Kidney glomerular epithelial cell (primary cell): ENCODE measurements around the gene TMEM95.
"Not testable (repeated sequence)": the region's sequence is repeated elsewhere in the genome, so short reads cannot be mapped to it uniquely, and the experiment has no call there.

Experiments used
- DNase-seq: peaks from one replicate; lab custom pipeline; 2025; lab: John Stamatoyannopoulos, UW

The TMEM95 gene

DNA sequence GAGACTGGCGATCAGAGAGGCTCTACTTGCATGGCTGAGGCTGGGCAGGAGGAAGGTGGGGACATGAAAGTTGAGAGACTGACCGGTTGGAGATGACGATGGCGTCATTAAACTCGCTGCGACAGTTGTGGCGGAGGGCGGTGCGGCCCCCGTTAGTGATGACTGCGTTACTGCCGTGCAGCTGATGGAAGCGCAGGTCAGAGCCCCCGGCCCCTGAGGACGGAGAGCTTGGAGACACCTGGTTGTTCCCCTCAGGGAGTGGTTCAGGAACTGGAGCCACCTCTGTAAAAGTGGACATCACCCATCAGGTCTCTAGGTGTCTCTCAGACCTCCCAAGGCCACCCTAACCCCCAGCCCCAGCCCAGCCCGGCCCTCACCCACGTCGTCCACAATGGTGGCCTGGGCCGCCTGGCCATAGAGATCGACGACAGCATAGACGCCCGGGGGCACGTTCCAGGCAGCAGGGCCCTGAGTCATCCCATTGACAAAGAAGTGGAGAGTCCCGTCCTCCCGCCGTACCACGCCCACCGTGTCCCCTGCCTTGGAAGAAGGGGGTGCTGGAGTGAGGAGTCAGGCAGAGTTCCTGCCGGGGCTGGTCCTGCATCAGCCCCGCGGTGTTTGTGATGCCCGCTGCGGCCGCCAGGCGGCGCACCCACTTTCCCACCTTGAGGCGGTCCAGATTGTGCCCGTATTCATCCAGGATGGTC, 31.1 kb upstream of the TMEM95 start:
- peak; percentile 36 for DNase-seq

DNA sequence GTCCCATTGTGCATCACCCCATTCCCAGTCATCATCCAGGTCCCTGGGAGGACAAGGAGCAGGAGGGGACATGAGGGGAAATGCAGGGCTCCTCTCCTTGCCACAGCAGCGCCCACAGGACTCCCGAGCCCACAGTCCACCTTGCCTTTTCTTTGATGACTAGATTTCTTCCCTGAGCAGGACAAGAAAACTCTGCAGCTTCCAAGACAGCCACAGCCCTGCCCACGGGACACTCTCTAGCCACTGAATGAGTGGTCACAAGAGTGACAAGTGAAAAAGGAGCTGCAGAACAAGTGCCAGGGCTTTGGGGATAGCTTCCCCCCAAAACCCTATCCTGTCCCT, 30.5 kb upstream of the TMEM95 start:
- DNase-seq = no peak

DNA sequence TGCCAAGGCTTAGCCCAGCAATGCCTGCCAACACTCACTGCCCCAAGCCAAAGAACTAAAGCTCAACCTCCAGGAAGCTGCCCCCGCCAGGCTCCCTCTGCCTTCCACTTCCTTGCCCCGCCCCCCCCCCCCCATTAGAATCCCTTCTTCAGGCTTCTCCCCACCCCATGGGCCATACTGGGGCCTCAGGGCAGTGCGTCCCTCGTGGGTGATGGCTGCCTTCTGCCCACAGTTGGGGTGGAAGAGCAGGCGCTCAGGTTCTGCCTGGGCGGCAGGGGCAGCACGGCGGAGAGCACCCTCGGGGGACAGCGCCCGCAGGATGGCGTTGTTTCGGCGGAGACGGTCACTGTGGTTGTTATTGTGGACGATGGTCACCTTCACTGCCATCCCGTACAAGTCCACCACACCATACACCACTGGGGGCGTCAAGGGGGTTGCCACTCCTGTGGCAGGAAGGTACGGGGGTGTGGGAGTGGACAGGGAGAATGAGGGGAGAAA, 29.9 kb upstream of the TMEM95 start:
- DNase-seq = no peak

DNA sequence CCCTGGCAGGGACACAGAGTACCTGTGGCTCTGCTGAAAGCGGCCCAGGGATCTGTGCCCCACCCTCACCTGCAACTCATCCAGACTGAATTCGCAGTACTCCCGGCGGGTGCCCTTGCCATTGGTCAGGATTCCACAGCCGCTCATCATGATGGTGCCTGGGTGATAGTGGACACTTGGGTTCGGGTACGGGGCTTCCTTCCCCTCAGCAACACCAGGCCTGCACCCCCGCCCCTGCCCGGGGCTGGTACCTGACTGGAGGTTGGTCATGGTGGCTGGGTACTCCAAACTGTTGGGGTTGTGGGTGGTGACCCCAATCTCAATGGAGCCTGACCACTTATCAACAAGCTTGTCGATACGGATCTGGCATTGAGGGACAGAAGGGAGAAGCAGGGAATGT, 28.8 kb upstream of the TMEM95 start:
- no peak for DNase-seq

DNA sequence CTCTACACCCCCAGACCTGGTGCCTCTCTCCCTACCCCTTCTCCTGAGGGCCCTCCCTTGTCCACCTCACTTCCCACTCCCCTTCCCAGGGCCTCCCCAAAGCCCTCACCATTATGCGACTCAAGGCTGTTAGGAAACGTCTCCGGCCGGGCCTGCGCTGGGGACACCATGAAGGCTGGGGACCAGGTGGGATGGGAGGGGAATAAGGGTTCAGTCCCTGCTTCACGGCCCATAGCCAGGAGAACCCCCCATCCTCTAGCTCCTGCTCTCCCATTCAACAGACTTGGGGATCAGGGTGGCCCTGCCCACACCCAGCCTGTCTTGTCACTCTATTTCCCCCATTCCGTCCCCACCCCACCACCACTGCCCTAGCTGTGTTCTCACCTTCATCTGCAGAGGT, 27.9 kb upstream of the TMEM95 start:
- no peak for DNase-seq

DNA sequence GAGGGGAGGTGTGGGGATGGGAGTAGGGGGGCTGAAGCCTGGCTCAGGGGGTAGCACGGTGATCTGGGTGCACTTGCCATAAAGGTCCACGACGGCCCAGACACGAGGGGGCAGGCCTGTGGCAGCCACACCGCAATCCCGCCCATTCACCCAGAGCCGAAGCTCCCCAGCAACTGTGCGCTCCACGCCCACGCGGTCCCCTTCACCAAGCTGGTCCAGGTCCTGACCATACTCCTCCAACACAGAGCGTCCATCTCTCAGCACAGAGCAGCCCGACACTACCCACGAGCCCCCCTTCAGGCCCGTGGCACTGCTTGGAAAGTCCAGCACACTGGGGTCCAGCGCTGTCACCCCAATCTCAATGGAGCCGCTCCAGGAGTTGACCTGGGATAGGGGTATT, 27.5 kb upstream of the TMEM95 start:
- no peak for DNase-seq

DNA sequence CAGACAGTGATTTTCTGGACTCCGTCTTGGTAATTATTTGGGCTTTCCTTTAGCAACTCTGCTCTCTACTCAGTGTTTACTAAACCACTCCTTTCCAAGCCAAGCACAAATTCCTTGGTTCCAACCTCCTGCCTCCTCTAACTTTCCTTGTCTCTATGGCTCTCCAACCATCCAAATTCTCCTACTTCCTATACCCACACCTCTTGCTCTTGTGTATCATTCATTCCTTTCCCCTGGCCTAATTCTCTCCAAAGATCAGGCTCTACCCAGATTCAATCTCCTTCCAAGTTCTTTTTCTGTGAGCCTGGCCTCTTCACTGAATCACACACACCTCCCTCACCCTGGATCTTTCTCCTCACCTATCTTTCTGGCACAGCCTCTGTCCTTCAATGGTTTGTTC, 26.9 kb upstream of the TMEM95 start:
- DNase-seq = no peak

DNA sequence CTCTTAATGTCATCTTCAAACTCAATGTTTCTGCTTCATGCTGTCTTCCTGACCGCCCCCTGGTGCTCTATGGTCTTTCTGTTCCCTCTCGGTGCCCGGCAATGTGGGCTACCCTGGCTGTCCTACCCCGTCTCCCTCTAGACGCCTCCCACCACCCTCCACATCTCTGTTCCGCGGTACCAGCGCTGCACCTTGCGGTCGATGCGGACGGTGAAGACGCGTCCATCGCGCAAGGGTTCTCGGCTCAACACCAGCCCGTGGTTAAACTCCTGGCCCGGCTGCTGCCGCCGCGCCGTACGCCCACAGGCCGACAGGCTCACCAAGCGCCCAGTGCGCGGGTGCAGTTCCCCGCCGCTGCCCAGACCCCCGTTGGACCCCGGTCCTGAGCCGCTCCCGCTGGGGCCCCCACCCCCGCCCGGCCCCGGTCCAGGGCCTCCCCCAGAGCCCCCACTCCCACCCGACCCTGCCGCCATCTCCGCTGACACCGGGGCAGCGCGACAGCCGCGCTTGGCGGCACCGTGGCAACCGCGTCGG, 26.0 kb upstream of the TMEM95 start, which contains the start of gene NEURL4:
Gene NEURL4 (minus strand): TSS at position 496 of the 534 bp plus-strand sequence. CDS start 23 bp downstream, at position 473.
- DNase-seq = no peak

DNA sequence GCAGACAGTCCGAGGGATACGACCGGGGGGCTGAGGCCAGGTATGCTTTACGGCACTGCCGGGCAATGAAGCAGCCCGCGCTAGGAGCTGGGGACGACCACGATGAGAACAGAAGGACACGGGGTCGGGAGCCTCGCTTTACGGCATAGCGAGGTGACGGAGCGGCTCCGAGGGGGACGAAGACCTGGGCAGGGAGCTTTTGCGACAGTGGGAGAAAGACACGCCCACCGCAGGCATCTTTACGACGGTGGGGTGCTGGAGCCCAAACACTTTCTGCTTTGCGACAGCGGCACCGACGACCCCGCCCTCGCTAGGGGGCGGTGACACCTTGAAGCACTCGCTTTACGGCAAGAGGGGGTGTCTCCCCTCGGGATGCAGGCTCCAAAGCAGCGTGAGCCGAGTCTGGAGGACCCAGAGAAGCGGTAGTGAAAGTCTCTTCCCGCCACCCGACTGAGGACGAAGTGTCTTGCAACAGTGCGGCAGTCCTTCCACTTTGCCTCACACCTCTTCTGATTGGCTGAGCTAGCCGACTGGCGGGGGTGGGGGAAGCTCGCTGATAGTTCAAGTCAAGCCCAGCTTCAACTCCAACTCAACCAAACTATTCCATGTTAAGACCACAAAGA, 25.5 kb upstream of the TMEM95 start:
- peak; percentile 94 for DNase-seq

DNA sequence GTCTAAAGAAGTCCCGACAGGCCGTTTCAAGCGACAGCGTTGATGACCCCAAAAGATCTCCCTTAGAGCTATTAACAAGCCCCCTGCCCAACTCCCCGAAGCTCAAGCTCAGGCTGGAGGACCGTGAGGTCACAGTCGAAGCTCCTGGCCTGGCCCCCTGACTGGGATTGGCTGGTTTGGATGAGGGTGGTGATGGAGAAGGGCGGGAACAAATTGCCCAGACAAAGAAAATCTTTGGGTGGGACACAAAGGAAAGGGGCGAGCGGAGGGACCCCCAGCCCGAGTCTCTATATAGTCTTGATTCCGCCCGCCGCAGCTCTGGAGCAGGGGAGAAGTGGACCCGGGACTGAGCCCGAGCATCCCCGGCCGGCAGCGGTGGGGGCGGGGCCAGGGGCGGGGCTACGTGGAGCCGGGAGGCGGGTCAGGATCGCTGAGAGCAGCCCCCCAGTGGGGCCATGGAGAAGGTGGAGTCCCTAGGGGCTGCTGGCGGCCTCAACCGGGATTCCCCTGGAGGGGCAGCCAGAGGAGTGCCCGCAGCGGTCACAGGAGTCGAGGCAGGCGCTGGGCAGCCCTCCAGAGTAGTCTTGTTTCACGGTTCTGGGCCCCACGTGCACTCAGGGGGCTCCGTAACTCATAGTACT, 24.8 kb upstream of the TMEM95 start:
- peak; percentile 66 for DNase-seq

DNA sequence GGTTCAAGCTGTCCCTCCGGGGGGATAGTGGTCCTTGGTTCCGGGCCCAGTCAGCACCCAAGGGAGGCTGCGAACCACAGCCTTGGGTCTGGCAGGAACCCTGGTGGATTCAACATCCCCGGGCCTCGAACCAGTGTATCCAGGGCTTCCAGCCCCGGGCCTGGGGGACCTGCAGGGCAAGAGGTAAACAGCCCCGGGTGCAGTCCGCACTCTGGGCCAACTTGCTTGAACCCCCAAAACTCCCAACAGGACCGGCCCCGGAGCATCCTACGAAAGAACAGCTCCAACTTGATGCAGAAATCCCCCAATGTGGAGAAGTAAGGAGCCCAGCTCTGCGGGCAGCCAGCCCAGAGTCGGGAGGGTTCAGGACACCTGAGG, 24.3 kb upstream of the TMEM95 start:
- DNase-seq = no peak

DNA sequence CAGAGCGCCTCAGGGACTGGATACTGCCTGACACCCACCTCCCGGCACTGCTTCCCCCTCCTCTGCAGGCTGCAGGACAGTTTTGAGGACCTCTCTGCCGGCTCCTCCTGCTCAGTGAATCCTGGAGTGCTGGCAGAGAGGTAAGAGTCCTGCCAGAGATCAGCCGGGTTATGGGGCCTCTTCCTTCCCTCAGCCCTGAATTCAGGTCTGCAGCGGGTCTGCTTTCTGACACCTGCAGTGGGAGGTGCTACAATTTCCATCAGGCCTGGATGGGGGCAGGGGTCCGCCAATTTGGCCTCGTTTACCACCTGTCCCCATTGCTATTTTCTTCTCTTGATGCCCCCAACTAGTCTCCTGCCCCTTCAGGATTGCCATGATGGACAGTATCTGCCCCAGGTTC, 22.8 kb upstream of the TMEM95 start:
- DNase-seq = no peak

DNA sequence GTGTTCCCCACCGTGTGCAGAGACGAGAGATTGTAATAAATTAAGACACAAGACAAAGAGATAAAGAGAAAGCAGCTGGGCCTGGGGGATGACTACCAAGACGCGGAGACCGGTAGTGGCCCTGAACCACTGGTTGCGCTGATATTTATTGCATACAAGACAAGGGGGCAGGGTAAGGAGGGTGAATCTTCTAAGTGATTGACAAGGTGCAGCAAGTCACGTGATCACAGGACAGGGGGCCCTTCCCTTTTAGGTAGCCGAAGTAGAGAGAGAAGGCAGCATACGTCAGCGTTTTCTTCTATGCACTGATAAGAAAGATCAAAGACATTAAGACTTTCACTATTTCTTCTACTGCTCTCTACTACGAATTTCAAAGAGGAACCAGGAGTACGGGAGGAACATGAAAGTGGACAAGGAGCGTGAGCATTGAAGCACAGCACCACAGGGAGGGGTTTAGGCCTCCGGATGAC, 22.3 kb upstream of the TMEM95 start:
- DNase-seq = not testable (repeated sequence)

DNA sequence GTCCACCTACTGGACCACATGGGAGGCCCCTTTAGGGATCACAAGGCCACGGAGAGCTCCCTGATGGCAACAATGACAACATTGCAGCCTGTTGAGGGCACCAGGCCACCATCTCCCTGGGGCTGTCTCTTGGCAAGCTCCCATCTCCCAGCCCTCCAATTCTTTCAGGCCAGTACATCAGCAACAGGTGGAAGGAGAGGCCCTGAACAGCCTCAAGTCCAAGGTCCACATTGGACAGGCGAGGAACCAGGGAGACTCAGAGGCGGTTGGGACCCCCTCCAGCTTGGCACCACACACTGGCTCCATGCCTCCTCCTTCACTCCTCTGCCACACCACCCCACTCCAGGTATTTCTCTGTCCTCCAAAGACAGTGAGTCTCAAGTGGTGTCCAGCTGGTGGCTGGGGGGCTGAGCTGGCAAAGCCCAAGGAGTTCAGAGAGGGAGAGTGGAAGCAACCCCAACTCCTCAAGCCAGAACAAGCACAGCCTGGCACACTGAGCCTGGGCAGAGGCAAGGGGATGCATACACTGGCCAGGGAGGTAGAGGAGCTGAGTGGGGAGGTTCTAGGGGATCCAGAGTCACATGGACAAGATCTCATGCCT, 19.9 kb upstream of the TMEM95 start:
- DNase-seq = no peak

DNA sequence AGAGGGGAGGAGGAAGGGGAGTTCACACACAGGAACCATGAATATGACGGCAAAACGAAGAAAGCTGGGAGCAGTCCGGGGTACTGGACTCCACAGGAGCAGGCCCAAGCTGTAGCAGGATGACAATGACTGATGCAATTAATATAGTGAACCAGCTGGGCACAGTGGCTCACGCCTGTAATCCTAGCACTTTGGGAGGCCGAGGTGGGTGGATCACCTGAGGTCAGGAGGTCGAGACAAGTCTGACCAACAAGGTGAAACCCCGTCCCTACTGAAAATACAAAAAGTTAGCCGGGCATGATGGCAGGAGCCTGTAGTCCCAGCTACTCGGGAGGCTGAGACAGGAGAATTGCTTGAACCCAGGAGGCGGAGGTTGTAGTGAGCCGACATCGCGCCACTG, 19.2 kb upstream of the TMEM95 start:
- DNase-seq = not testable (repeated sequence)

DNA sequence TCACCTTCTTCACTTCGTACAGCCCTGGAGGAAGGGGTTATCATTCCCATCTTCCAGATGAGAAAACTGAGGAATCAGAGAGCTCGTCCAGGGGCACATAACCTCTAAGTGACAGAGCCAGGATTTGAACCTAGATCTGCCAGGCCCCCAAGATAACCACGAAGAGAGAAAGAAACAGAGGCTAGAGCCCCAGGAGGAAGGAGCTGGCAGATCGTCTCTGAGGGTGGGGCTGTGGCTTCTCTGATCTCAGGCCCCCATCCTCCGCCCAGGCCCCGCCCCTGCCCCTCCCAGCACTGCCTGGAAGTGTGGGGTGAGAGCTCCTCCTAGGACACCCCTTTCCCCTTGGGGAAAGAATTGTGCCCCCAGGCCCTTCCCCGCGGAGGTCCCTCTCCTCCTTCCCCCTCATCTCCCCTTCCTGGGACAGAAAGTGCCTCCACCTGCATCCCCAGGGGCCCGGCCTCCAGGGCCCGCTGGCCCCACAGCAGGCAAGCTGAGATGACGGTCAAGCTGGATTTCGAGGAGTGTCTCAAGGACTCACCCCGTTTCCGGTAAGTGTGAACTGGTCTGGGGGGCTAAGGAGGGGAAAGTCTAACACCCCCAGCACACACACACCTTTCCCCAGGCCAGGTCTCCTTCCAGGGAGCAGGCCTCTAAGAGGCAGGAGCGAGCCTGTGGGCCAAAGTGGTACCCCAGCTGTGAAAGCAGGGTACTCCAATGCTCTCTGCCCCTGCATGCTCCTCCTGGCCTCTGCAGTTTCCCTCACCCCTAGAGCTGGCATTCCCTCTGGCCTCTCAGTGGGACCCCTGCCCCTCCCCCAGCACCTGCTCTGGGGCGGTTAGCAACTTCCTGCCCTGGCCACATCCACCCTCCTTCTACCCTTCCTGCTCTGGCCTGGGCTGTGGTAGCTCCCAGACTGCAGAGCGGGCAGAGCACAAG, 18.4 kb upstream of the TMEM95 start, which contains the start of gene ACAP1:
Gene ACAP1 (plus strand): TSS at position 290 of the 936 bp plus-strand sequence. CDS start 206 bp downstream, at position 496.
- no peak for DNase-seq

DNA sequence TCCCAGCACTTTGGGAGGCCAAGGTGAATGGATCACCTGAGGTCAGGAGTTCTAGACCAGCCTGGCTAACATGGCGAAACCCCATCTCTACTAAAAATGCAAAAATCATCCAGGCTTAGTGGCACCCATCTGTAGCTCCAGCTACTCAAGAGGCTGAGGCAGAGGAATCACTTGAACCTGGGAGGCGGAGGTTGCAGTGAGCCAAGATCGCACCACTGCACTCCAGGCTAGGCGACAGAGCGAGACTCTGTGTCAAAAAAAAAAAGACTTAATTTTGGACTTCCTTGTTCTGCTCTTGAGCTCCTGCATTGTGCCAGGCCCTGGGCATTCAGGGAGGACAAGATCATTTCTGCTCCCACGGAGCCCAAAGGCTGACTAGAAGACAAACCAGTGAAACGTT, 17.4 kb upstream of the TMEM95 start:
- not testable (repeated sequence) for DNase-seq

DNA sequence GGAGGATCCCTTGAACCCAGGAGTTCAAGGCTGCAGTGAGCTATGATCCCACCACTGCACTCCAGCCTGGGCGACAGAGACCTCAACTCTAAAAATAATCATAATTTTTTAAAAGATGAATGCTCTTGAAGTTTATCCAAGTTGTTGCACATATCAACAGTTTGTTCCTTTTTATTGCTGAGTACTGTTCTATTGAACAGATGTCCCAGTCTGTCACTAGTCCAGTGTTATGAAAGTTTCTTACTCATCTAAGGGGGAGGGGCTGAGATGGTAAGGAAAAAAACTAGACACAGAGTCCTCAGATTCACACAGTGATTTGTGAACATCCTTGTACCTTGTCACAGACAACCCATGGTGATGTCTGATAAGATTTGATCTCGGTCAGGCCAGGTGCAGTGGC, 14.8 kb upstream of the TMEM95 start:
- no peak for DNase-seq

DNA sequence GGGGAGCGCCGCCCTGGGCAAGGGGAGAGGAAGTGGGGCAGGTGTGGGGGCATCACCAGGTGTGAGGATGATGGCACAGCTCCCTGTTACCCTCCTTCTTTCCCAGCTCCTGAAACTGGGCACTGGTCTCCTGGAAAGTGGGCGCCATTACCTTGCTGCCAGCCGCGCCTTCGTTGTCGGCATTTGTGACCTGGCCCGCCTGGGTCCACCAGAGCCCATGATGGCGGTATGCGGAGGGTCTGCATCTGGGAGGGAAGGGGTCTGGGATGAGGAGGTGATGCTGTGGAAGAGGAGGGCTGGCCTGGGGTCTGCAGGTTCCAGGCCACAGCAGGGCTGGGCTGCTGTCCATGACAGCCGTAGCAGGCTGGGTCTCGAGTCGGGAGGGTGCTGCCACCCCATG, 13.1 kb upstream of the TMEM95 start:
- DNase-seq = no peak

DNA sequence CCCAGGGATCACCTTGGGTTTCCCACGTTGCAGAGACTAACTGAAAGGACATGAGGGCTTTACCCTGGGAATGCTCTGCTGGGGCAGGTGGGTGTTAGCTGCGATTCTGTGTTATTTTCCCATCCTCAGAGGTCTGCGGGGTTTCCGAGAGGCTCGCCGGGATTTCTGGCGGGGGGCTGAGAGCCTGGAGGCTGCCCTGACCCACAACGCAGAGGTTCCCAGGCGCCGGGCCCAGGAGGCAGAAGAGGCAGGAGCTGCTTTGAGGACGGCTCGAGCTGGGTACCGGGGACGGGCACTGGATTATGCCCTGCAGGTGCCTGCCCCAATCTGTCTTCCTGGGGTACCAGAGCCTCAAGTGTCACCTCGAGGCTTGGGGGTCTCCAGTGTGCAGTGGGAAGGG, 11.7 kb upstream of the TMEM95 start:
- no peak for DNase-seq
